Activated T-helper 2 cell treated with anti-CD3 and anti-CD28 coated beads, Interferon-gamma antibody, Interleukin-2, Interleukin-4, amounts not matched to agents 10 μg/mL and 5 μg/mL and 100 μg/mL, durations not matched to agents 14 hours and 24 hours and 36 hours (primary cell): ENCODE measurements around the gene SMPD4. TPM values are rescaled to one million over a fixed set of nuclear protein-coding genes. Genes with fewer than 3 reads are reported as not detected.
"Not testable (repeated sequence)": the region's sequence is repeated elsewhere in the genome, so short reads cannot be mapped to it uniquely, and the experiment has no call there.

Source experiments
- DNase-seq: peaks from one replicate; pipeline ENCODE4 v3.0.0; 2021; ENCODE audit warnings: low spot score
- H3K27ac Mint-ChIP-seq: one replicate; pipeline ENCODE4 v1.8.0; 2021; ENCODE audit warnings: mixed read lengths
- H3K27me3 Mint-ChIP-seq: one replicate; pipeline ENCODE4 v1.8.0; 2021; ENCODE audit warnings: low read depth, mixed read lengths
- H3K36me3 Mint-ChIP-seq: one replicate; pipeline ENCODE4 v1.8.0; 2021; ENCODE audit warnings: low read depth, mixed read lengths
- H3K4me1 Mint-ChIP-seq: one replicate; pipeline ENCODE4 v1.8.0; 2021; ENCODE audit warnings: low read depth, mixed read lengths
- H3K4me3 Mint-ChIP-seq: one replicate; pipeline ENCODE4 v1.8.0; 2021; ENCODE audit warnings: low read depth, mild to moderate bottlenecking, moderate library complexity, mixed read lengths
- H3K9me3 Mint-ChIP-seq: one replicate; pipeline ENCODE4 v1.8.0; 2021; ENCODE audit warnings: mixed read lengths
- intact Hi-C: fragments of 100-400 bp; cut with micrococcal nuclease; formaldehyde crosslinking; loops from one replicate; pipeline ENCODE4 v1.15.1; 2023
- total RNA-seq: library from RNA; stranded (reverse); gene quantifications from 2 replicates; pipeline ENCODE4 v1.2.3, GENCODE V29; 2022

SMPD4 gene
- total RNA-seq, 1 donor from 2014 or later = 84.8 TPM

DNA sequence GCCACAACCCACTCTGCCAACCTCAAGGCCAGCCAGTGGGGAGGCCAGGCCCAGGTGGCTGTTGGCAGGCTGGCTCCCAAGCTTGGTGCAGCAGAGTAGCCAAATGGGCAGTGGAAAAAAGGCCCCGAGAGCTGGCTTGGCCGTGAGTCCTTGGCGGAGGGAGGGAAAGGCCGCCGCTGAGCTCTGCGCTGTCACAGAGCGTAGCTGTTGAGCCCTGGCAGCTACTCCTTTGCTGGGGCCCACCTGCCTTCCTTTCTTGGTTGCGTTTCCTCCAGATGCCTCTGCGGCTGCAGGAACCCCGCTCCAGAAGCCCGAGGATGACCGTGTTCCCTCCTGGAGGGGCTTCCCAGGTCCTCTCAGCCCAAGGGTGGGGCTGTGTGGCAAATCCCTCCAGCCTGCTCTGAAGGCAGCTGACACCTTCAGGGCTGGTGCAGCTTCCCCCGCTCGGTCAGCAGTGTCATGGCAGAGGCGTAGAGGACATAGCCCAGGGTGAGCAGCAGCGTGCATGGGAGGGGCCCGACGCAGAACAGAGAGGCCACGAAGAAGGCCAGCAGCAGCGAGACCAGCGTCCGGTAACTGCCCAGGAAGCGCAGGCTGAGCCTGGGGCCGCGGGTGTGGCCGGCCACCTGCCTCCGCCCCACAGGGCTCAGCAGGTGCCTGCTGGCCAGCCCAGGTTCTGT lies 29.1 kb downstream of the SMPD4 start:
- intact Hi-C loops = loop anchor here (10.0 kb wide), 1 partner anchor 183 kb away; no protein-coding TSS in a partner anchor
- peaks cover 18% of the 10 kb centered on the region for H3K36me3 Mint-ChIP-seq
- H3K27ac Mint-ChIP-seq, H3K4me1 Mint-ChIP-seq, H3K4me3 Mint-ChIP-seq, DNase-seq, H3K9me3 Mint-ChIP-seq, H3K27me3 Mint-ChIP-seq: not testable (repeated sequence)

DNA sequence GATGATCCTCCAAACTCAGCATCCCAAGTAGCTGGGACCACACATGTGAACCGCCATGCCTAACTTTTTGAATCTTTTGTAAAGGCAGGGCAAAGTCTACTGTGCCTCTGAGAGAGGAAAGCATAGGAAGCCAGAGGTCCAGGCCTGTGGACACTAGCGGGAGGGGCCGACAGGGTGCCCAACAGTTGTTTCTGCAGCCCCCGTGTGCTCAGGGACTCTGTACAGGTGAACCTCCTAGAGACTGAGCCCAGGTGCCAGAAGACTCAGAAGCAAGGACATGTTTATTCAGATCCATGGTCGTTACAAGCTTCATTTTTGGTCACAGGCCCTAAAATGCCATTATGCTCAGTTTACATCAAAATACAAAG lies 30.3 kb downstream of the SMPD4 start:
- H3K4me1 Mint-ChIP-seq, DNase-seq, H3K4me3 Mint-ChIP-seq, H3K27me3 Mint-ChIP-seq, H3K27ac Mint-ChIP-seq, H3K9me3 Mint-ChIP-seq: not testable (repeated sequence)
- H3K36me3 Mint-ChIP-seq = peaks cover 18% of the 10 kb centered on the region
- intact Hi-C loops = loop anchor here (10.0 kb wide), 1 partner anchor 184 kb away; no protein-coding TSS in a partner anchor

DNA sequence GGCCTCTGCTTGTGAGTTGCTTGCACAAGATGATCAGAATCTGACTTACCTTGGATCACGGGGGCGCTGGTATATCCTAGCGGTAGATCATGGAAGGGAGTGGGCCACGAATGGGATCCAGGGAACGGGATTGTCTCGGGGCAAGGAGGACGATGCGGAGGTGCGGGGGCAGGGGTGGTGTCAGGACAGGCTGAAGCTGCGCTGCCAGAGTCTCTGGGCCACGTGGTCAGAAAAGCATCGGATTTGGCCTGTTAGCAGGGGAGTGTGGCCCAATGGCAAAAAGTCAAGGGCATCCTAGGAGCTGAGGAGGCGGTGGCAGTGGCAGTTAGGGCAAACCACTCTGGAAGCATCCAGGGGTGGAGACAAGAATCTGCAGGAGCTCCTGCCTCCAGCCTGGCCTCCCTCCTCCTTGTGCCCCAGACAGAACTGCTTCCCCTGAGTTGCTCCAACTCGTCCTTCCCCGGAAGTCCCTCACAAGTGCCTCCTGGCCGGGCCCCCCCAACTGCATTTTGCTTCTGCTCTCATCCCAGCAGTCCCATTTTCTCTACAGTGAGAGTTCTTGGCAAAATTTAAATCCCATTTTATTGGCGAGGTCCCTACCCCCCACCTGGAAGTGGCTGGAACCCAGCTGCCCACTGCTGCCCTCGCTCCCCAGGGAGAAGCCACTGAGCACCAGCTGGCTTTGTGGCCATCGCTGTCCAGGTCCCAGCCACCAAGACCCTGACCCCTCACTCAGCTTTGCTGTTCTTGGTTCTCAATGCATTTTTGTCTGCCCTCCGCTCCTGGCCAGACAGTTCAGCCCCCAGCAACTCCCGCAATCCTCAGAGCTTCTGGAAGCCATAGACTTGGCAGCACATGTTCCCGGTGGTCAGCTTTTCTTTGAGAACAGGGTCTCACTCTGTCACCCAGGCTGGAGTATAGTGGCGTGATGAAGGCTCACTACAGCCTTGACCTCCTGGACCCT lies 30.9 kb downstream of the SMPD4 start:
- Mint-ChIP-seq H3K4me1 (no peaks in the 10 kb centered on the region), H3K4me3 (no peak overlapping the region), H3K27ac (no peak overlapping the region)

DNA sequence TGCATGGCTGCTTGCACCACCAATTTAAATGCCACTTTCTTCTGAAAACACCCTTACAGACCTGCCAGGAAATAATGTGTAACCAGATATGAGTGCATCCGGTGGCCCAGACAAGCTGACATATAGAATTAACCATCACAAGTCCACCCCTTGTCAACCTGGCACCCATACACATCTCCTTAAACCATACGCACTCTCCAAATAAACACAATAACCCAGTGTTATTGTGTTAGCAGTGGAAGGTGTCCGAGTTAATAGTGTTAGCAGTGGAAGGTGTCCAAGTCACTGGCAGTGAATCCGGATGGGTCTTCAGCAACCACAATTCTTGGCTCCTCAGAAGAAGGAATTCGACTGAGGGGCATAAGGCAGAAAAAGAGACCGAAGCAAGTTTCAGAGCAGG lies 32.9 kb downstream of the SMPD4 start:
- H3K27me3 Mint-ChIP-seq, H3K4me1 Mint-ChIP-seq, H3K36me3 Mint-ChIP-seq, H3K9me3 Mint-ChIP-seq, intact Hi-C loops, DNase-seq, H3K27ac Mint-ChIP-seq, H3K4me3 Mint-ChIP-seq: not testable (repeated sequence)

More for the DNA sequence above, 30.9 kb downstream of the SMPD4 start:
- intact Hi-C loops = loop anchor here (10.0 kb wide), 1 partner anchor 184 kb away; no protein-coding TSS in a partner anchor
- no peak for DNase-seq
- Mint-ChIP-seq H3K9me3 (no peaks in the 10 kb centered on the region), H3K36me3 (peaks cover 18% of the 10 kb centered on the region), H3K27me3 (peaks cover 3% of the 10 kb centered on the region)

DNA sequence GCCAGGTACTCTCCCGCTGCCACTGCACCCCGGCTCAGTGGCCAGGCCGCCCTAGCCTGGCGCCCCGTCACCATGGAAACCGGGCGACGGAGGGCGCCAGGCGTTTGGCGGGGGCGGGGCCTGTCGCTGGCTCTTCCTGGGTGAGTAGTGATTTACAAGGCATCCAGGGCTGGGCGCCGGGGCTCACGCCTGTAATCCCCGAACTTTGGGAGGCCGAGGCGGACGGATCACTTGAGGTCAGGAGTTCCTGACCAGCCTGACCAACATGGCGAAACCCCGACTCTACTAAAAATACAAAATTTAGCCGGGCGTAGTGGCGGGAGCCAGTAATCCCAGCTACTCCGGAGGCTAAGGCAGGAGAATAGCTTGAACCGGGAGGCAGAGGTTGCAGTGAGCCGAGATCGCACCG lies 36.4 kb downstream of the SMPD4 start, which contains the start of gene CCDC74B:
Gene CCDC74B (minus strand): TSS at position 107 of the 409 bp plus-strand sequence. CDS start 116 bp downstream, outside the sequence.
- H3K4me1 Mint-ChIP-seq, H3K9me3 Mint-ChIP-seq, H3K36me3 Mint-ChIP-seq, intact Hi-C loops, H3K27me3 Mint-ChIP-seq, H3K27ac Mint-ChIP-seq: not testable (repeated sequence)
- peak within 1 kb of the TSS; percentile 73 for H3K4me3 Mint-ChIP-seq
- peak; percentile 45 for DNase-seq

DNA sequence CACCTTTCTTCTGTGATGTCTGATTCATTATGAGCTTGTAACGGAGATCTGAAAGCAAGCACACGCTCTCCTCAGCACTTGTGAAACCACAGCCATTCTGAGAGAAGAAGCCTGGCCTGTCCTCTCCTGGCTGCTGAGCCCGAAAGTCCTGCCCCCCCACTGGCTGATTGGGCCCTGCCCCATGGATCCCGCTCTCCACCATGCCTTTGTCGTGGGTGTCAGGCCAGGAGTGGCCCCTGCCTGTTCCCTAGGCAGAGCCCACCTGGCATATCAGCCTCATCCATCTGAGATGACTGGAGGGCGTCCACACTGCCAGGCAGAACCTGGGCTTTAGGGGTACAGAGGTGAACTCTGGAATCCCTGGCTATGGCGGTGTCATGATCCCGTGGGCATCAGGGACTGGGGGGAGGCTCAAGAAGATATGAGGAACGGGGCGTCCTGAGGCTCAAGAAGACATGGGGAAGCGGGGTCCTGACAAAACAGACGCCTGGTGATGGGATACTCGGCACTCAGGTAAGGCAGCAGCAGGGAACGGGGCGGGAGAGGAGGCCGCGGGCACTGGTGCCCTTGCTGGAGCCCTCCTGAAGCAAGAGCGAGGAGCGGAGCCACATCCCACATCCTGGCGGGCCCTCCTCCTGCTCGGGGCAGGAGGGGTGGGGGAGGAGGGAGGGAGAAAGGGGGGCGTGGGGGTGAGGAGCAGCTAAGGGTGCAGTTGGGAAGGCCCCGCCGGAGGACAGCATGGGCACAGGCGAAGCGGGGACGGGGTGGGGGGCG lies 37.9 kb downstream of the SMPD4 start:
- H3K36me3 Mint-ChIP-seq, intact Hi-C loops, H3K4me1 Mint-ChIP-seq, H3K27me3 Mint-ChIP-seq, H3K9me3 Mint-ChIP-seq, H3K27ac Mint-ChIP-seq: not testable (repeated sequence)
- peak; percentile 7 for DNase-seq
- peak overlapping the region; percentile 42 for H3K4me3 Mint-ChIP-seq

DNA sequence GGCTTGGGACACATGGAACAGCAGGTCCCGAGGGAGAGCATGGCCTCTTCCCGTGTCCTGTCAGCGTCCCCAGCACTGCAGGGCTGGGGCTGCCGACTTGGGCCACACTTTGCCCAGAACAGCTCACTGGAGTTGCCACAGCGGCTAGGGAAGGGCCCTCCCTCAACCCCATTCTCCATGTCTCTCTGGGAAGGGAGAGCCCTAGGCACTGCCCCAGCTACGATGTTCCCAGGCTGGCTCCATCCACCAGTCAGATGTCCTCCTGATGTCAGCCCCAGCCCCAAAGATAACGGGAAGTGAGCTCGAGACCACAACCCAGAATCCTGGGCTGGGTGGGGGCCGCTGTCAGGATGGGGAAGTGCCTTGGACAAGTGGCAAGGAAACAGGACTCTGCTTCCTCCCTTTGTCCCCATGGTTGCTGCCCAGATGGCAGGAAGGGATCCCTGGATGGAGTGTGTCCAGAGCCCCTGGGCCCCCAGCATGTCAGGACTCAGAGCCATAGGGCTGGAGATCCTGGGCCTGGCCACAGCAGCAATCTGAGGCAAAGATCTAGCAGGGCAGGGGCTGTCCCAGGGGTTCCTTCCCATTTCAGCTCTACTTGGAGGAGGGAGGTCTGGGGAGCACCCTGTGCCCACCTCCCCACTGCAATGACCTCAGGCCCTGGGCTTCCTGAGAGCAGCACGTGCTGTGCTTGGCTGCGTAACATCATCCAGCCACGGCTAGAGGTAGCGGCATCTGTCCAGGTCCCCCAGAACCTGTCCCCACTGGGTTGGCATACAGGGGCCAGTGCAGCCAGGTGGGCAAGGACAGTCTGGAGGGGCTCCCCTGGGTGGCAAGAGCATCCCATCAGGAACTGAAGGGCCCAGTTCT lies 38.8 kb downstream of the SMPD4 start:
- H3K27me3 Mint-ChIP-seq, H3K36me3 Mint-ChIP-seq, H3K4me1 Mint-ChIP-seq, H3K27ac Mint-ChIP-seq, H3K9me3 Mint-ChIP-seq, intact Hi-C loops: not testable (repeated sequence)
- peak overlapping the region; percentile 37 for H3K4me3 Mint-ChIP-seq
- DNase-seq = peak; percentile 4

DNA sequence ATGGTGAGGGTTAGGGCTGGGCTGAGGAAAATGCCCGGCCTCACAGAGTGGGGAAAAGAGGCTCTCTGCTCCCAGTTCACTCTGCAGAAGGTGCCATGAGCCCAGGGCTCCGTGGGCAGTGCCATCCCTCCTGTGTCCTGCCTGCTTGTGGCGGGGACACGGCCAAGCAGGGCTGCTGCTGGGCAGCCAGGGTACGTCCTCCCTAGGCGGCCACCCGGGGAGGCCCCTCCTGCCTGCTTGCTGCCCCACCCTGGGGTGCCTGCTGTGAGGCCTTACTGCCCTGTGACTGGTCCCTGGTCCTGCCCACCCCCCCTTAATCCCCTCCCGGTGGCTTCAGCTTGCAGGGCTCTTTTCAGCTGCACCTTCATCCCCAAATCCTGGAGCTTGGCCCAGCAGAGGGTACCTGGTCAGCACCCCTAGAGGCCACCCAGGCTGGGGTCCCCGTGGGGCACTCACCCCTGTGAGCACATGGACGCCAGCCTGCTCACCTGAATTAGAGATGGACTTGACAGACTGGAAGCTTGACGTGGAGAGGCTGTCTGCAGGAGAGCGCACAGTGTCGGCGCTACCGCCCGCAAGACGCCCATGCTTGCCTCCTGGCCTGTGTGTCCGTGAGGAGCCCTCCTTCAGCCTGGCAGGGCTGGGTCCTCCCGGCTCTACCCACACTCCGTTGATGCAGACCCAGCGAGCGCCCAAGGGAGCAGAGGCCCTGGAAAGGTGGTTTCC lies 39.6 kb downstream of the SMPD4 start:
- DNase-seq = peak; percentile 5
- H3K9me3 Mint-ChIP-seq, H3K27me3 Mint-ChIP-seq, H3K4me3 Mint-ChIP-seq, H3K4me1 Mint-ChIP-seq, intact Hi-C loops, H3K36me3 Mint-ChIP-seq, H3K27ac Mint-ChIP-seq: not testable (repeated sequence)

DNA sequence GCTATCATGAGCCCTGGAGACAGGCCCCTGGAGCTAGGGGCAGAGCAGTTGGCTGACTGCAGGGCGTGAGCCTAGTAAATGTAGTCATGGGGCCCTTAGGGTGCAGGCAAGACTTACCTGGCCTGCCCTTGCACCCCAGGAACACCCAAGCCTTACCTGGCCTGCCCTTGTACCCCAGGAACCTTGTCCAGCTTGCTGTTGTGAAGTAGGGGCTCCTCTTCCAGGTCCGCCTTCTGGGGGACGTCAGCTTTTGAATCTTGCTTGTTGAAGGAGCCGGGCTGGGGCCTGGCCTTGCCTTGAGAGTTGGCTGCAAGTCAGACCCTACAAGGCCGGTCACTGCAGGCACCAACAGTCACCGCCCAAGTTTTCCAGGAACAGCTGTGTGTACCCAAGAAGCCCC lies 40.4 kb downstream of the SMPD4 start:
- H3K4me3 Mint-ChIP-seq, H3K4me1 Mint-ChIP-seq, H3K9me3 Mint-ChIP-seq, H3K27me3 Mint-ChIP-seq, DNase-seq, intact Hi-C loops, H3K36me3 Mint-ChIP-seq, H3K27ac Mint-ChIP-seq: not testable (repeated sequence)

DNA sequence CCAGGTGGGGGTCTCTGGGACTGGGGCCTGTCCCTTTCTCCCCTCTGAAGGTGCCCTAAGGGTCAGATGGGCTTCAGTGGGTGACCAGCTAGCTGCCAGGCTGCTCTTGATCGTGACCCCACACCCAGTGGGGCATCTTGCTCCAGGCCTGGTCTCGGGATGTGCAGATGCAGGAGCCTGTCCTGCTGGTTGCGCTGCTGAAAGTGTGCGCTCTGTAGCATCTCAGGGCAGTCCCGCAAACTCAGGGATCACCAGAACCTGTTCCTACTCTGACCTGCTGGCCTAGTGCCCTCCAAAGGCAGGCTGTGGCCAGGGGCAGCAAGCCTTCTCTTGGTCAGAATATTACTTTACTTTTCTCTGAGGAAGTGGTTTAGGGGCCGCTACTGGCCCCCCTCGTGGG lies 40.9 kb downstream of the SMPD4 start:
- H3K4me1 Mint-ChIP-seq, H3K4me3 Mint-ChIP-seq, H3K27me3 Mint-ChIP-seq, H3K36me3 Mint-ChIP-seq, intact Hi-C loops, H3K27ac Mint-ChIP-seq, H3K9me3 Mint-ChIP-seq, DNase-seq: not testable (repeated sequence)

DNA sequence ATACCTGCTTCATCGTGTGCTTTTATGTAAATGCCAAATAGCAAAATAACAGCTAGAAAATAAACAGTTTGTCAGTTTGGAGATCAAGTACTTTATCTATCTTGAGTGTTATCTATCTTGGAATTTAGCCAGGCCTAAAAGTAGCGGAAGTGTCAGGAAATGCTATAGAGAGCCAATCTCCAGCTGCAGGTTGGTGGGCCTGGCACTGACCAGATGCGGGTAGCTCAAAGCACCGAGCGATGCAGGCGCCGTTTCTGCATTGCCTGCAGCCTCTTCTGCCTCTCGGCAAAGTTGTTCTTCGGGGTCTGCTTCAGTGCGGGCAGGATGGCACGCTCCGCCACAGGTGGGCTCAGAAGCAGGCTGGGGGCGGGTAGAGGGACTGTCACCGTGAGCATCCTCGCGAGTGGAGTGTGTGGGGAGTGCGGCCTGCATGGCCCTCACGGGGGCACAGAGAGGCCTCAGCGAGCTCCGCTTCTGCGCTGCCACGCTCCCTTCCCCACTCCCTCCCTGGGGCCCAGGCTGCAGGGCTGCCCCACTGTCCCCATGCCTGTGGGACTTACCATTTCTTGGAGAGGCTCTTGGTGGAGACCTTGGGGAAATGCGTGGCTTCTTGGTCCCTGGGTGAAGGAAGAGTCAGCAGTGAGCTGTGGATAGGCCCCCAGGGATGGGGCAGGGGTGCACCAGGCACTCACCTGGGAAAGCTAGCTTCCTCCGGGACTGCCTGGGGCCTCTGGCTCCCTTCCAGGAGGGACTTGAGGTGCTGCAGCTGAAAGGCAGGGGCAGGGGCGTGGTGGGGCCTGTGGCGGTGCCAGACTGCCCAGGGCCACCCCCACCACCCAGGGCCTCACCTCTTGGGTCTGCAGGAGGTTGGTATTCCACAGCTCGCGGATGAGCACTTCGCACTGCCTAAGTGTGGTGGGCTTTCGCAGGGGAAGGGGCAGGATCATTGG lies 41.8 kb downstream of the SMPD4 start:
- H3K36me3 Mint-ChIP-seq, H3K4me1 Mint-ChIP-seq, intact Hi-C loops, H3K4me3 Mint-ChIP-seq, H3K9me3 Mint-ChIP-seq, H3K27me3 Mint-ChIP-seq, DNase-seq, H3K27ac Mint-ChIP-seq: not testable (repeated sequence)
